ENCODE data around the gene TTC8. TPM values are rescaled to one million over a fixed set of nuclear protein-coding genes. Genes with fewer than 3 reads are reported as not detected.

Gene TTC8
- total RNA-seq, 1 experiment from 2014 or later, result 12.4 TPM

GRCh38 chr14:88835661-88836060 is 11.2 kb downstream of the TTC8 start:
- TF ChIP-seq CTCF (IDR thresholded peaks at IDR 0.05) (no peak), POLR2AphosphoS5 (IDR thresholded peaks at IDR 0.05; ENCODE audit: low read depth, low read length) (no peak), REST (IDR thresholded peaks at IDR 0.05; ENCODE audit: insufficient read depth in 1 of 2, low read depth in 2 of 2, low read length in 1 of 2) (no peak), SIN3A (IDR thresholded peaks at IDR 0.05; ENCODE audit: borderline replicate concordance, insufficient read depth, low read depth, low read length) (no peak), TCF7L2 (IDR thresholded peaks at IDR 0.05; ENCODE audit: low read depth, low read length) (no peak)
- Histone ChIP-seq H3K4me3 (ENCODE audit: low read depth in 2 of 2, low read length in 2 of 2) (no peak overlapping the region), H3K36me3 (ENCODE audit: control insufficient read depth, insufficient read depth, low read length) (no peaks in the 10 kb centered on the region), H3K27ac (ENCODE audit: low read length) (no peak overlapping the region), H3K4me1 (ENCODE audit: control insufficient read depth, insufficient read depth, low read length) (no peaks in the 10 kb centered on the region), H3K27me3 (ENCODE audit: control insufficient read depth, insufficient read depth, low read length) (no peaks in the 10 kb centered on the region), H3K9me3 (ENCODE audit: control insufficient read depth, insufficient read depth, low read depth, low read length) (no peaks in the 10 kb centered on the region)
- in situ Hi-C loops (cut with HindIII; ENCODE audit: low pct_unique_long_range_greater_than_20kb, low sequenced_read_pairs) (no loop called here), intact Hi-C loops (cut with micrococcal nuclease; ENCODE audit: unreplicated experiment) (no loop called here)
- ChIA-PET CTCF (no interaction called here), POLR2A (no interaction called here)
- no TSS peak for BruUV-seq (replicated peaks)
- no peak for ATAC-seq
- no peak for DNase-seq (ENCODE audit: low read depth, low spot score)

GRCh38 chr14:88837495-88837894 is 13.0 kb downstream of the TTC8 start:
- POLR2A ChIA-PET, result no interaction called here
- BruUV-seq (replicated peaks), result no TSS peak
- CTCF ChIA-PET, result no interaction called here

More at GRCh38 chr14:88837495-88837894, 13.0 kb downstream of the TTC8 start:
- Histone ChIP-seq H3K27me3 (ENCODE audit: control insufficient read depth, insufficient read depth, low read length) (no peaks in the 10 kb centered on the region), H3K9me3 (ENCODE audit: control insufficient read depth, insufficient read depth, low read depth, low read length) (no peaks in the 10 kb centered on the region), H3K36me3 (ENCODE audit: control insufficient read depth, insufficient read depth, low read length) (no peaks in the 10 kb centered on the region), H3K4me3 (ENCODE audit: low read depth in 2 of 2, low read length in 2 of 2) (no peak overlapping the region), H3K27ac (ENCODE audit: low read length) (no peak overlapping the region), H3K4me1 (ENCODE audit: control insufficient read depth, insufficient read depth, low read length) (no peaks in the 10 kb centered on the region)
- ATAC-seq (no peak), DNase-seq (ENCODE audit: low read depth, low spot score) (no peak)
- TF ChIP-seq TCF7L2 (IDR thresholded peaks at IDR 0.05; ENCODE audit: low read depth, low read length) (no peak), CTCF (IDR thresholded peaks at IDR 0.05) (no peak), REST (IDR thresholded peaks at IDR 0.05; ENCODE audit: insufficient read depth in 1 of 2, low read depth in 2 of 2, low read length in 1 of 2) (no peak), POLR2AphosphoS5 (IDR thresholded peaks at IDR 0.05; ENCODE audit: low read depth, low read length) (no peak), SIN3A (IDR thresholded peaks at IDR 0.05; ENCODE audit: borderline replicate concordance, insufficient read depth, low read depth, low read length) (no peak)
- in situ Hi-C loops (cut with HindIII; ENCODE audit: low pct_unique_long_range_greater_than_20kb, low sequenced_read_pairs), result no loop called here
- intact Hi-C loops (cut with micrococcal nuclease; ENCODE audit: unreplicated experiment), result no loop called here
